Subcutaneous abdominal adipose tissue (tissue), 5 donors: Measurements from ENCODE around the gene KASH5.

ENCODE experiments used
- H3K27ac ChIP-seq: one replicate; pipeline ENCODE4 v1.7.0; 2013; ENCODE audit warnings: low read depth, mild to moderate bottlenecking, inconsistent platforms, low read length, moderate library complexity
- H3K27me3 ChIP-seq, 5 donors: one replicate each; pipeline ENCODE4 v1.7.0; 2013; ENCODE audit warnings: low read length in 5 of 5, inconsistent platforms in 1 of 5; ENCODE audit not compliant: control insufficient read depth in 5 of 5, insufficient read depth in 4 of 5
- H3K36me3 ChIP-seq, 5 donors: one replicate each; pipeline ENCODE4 v1.7.0; 2013; ENCODE audit warnings: low read length in 5 of 5; ENCODE audit not compliant: control insufficient read depth in 5 of 5, insufficient read depth in 5 of 5
- H3K4me1 ChIP-seq, 5 donors: one replicate each; pipeline ENCODE4 v1.7.0; 2013; ENCODE audit warnings: low read length in 5 of 5, mild to moderate bottlenecking in 3 of 5, moderate library complexity in 1 of 5; ENCODE audit not compliant: control insufficient read depth in 5 of 5, insufficient read depth in 5 of 5
- H3K4me3 ChIP-seq, 5 donors: one replicate each; pipeline ENCODE4 v1.7.0; 2013; ENCODE audit warnings: low read length in 5 of 5, low read depth in 1 of 5
- H3K9ac ChIP-seq, 5 donors: one replicate each; pipeline ENCODE4 v1.7.0; 2013; ENCODE audit warnings: low read length in 5 of 5, mild to moderate bottlenecking in 4 of 5, moderate library complexity in 3 of 5
- H3K9me3 ChIP-seq, 5 donors: one replicate each; pipeline ENCODE4 v1.7.0; 2013; ENCODE audit warnings: low read length in 5 of 5; ENCODE audit not compliant: control insufficient read depth in 5 of 5
- donor health status: healthy.
- donor health status: healthy.
- donor health status: healthy.
- donor health status: healthy.
- donor health status: healthy.

Gene KASH5

GRCh38 chr19:49427339-49427738, 39.3 kb downstream of the KASH5 start:
- Histone ChIP-seq H3K9ac (no peak overlapping the region), H3K4me1 (peaks cover 0 to 25% (median 16%) of the 10 kb centered on the region in 5 donors), H3K27me3 (peaks cover 56 to 82% (median 77%) of the 10 kb centered on the region in 5 donors), H3K4me3 (no peak overlapping the region), H3K9me3 (no peaks in the 10 kb centered on the region), H3K27ac (no peak overlapping the region), H3K36me3 (peaks cover 0 to 4% (median 0%) of the 10 kb centered on the region in 5 donors)

DNA sequence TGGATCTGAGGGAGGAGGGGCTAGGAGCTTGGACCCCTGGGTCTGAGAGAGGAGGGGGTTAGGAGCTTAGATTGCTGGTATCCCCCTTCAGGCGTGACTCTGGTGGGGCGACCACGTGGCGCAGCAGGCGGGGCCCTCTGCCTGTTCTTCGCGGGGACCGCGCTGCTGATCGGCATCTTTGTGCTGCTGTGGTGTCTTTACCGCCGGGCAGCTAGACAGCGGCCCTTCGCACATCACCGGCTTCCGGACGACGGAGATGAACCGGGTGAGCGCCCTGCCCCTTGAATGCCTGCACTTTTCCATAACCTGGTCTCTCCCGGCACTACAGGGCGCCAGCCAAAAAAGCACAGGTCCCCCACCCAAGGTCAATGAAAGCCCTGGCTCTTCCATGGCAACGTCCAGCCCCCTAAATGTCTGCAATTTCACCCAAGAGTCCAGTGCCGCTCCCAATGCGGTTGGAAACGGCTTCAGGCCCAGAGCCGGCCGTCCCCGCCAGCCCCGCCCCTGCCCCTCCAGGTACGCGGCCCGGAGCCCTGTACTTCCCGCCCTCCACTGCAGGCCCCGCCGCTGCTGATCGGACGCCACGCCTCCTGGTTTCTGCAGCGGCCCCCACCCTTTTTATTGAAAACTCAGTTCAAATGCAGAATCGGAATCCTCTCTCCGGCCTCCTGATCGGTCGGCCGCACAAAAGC, 40.0 kb downstream of the KASH5 start:
- Histone ChIP-seq H3K4me1 (peaks cover 0 to 19% (median 10%) of the 10 kb centered on the region in 5 donors), H3K9me3 (no peaks in the 10 kb centered on the region), H3K36me3 (peaks cover 0 to 4% (median 0%) of the 10 kb centered on the region in 5 donors), H3K27ac (no peak overlapping the region), H3K27me3 (peaks cover 51 to 79% (median 77%) of the 10 kb centered on the region in 5 donors), H3K9ac (no peak overlapping the region), H3K4me3 (no peak overlapping the region)

GRCh38 chr19:49428547-49429451, 40.8 kb downstream of the KASH5 start:
- H3K27me3 ChIP-seq = peaks cover 44 to 77% (median 76%) of the 10 kb centered on the region in 5 donors

DNA sequence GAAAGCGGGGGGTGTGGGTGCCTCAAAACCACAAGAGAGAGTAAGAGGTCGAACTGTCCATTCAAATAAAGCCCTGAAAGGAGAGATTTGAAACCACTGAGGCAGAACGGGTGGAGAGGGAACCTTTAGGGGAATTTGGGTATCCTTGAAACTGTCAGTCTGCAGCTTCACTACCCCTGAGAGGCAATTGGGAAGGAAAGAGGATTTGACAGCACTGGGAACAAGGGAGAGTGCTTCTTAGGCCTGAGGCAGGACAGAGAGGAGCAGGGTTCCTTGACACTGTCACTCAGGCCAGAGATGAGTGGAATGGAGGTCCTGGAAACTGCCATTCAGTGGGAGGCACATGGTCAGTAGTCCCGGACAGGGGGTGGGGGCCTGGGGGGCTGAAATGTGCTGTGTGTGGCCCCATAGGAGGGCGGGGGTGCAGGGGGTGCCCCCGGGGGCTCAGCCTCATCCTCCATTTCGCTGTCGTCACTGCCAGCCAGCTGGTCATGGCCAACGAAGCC, 42.2 kb downstream of the KASH5 start:
- H3K27me3 ChIP-seq = peaks cover 43 to 81% (median 77%) of the 10 kb centered on the region in 5 donors

More at GRCh38 chr19:49428547-49429451, 40.8 kb downstream of the KASH5 start:
- Histone ChIP-seq H3K4me1 (peaks cover 0 to 13% (median 8%) of the 10 kb centered on the region in 5 donors), H3K9ac (no peak overlapping the region), H3K9me3 (no peaks in the 10 kb centered on the region), H3K36me3 (peaks cover 0 to 4% (median 0%) of the 10 kb centered on the region in 5 donors), H3K4me3 (no peak overlapping the region), H3K27ac (no peak overlapping the region)

DNA sequence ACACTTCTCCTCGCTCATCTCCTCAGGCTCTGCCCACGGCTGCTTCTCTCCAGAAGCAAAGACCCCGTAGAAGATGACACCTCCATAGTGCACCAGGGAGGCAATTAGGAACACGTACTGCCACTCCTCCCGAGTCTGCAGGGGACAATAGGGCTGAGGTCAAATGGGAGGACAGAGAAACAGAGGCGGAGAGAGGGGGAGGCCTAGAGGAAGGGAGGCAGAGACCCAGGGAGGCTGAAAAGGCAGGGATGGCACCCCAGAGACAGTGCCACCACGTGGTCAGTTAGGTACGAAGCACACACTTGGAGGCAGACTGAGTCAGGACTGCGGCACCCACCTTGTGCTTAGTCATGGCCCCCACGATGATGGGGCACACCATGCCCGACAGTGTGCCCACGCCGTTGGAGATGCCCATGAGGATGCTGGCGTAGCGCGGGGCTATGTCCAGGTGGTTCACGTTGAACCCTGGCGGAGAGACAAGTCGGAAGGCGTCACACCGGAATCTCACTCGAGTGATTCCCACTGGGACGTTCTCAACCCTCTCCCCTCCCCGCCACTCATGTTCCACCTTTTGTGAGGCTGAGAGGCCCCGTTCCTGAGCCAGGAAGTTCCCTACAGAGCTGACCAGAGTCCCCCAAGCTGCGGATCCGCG, 42.8 kb downstream of the KASH5 start:
- Histone ChIP-seq H3K27me3 (peaks cover 37 to 81% (median 75%) of the 10 kb centered on the region in 5 donors), H3K36me3 (peaks cover 0 to 4% (median 0%) of the 10 kb centered on the region in 5 donors), H3K4me1 (peaks cover 0 to 13% (median 8%) of the 10 kb centered on the region in 5 donors), H3K27ac (no peak overlapping the region), H3K4me3 (no peak overlapping the region), H3K9me3 (no peaks in the 10 kb centered on the region), H3K9ac (no peak overlapping the region)

More for the DNA sequence above, 42.2 kb downstream of the KASH5 start:
- Histone ChIP-seq H3K9ac (no peak overlapping the region), H3K4me1 (peaks cover 0 to 13% (median 8%) of the 10 kb centered on the region in 5 donors), H3K36me3 (peaks cover 0 to 4% (median 0%) of the 10 kb centered on the region in 5 donors), H3K4me3 (no peak overlapping the region), H3K27ac (no peak overlapping the region), H3K9me3 (no peaks in the 10 kb centered on the region)

DNA sequence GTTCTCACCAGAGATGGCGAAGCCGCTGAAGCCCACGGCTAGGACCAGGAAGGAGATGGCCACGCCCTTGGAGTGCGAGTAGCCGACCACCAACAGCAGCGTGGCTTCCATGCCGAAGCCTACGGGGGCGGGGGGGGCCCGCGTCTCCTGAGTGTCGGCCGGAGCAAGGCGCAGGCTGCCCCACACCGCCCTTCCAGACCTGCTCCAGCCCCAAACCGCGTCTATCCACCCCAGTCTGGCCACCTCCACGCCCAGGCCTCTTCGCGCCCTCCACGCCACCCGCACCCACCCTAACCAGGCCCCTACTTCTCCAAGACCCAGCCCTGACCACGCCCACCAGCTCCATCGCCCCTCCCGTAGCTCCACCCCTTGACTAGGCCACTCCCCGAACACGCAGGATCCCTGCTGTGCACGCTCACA, 43.3 kb downstream of the KASH5 start:
- H3K27me3 ChIP-seq = peaks cover 32 to 80% (median 75%) of the 10 kb centered on the region in 5 donors
- H3K4me3 ChIP-seq = no peak overlapping the region

DNA sequence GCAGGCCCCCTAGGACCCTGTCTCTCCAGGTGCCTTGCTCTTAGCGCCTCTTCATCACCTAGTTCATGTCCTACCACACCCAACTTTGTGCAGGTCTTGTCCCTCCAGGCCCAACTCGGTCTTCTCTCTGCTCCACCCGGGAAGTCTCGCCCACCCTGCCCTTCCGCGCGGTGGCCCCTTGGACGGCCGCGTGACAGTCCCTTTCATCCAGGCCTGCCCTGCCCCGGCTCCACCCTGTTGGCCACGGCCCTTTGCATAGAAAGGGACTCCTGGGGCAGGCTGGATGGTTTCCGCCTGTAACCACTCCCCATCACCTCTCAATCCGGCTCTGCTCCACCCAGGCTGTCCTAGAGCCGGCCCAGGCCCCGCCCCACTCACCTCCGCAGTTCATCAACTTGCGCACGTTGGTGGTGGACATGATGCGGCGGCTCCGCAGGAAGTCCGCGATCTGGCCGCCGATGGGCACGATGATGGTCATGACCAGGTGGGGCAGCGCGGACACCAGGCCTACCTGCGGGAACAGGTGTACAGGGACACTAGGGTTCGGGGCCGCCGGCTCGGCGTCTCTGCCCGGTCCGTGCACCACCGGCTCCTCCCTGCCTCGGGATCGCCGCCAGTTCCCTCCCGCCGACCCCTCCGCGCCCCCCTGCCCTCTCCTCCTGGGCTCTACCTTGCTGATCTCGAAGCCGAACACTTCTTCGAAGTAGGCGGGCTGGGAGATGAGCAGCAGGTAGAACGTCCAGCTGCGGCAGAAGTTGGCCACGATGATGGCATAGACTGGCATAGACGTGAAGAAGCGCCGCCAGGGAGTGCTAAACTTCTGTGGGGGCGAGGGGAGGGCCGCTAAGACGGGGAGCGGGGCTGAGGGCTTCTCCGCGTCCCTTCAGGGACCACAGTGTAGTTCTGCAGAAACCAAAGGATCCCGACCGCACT, 44.4 kb downstream of the KASH5 start:
- no peaks in the 10 kb centered on the region for H3K9me3 ChIP-seq
- H3K27ac ChIP-seq = no peak overlapping the region

More for the DNA sequence above, 43.3 kb downstream of the KASH5 start:
- Histone ChIP-seq H3K9ac (no peak overlapping the region), H3K4me1 (peaks cover 0 to 10% (median 8%) of the 10 kb centered on the region in 5 donors), H3K36me3 (peaks cover 0 to 4% (median 0%) of the 10 kb centered on the region in 5 donors), H3K9me3 (no peaks in the 10 kb centered on the region), H3K27ac (no peak overlapping the region)

GRCh38 chr19:49433240-49433901, 45.3 kb downstream of the KASH5 start:
- Histone ChIP-seq H3K27me3 (peaks cover 21 to 80% (median 69%) of the 10 kb centered on the region in 5 donors), H3K27ac (no peak overlapping the region), H3K9ac (no peak overlapping the region), H3K36me3 (peaks cover 0 to 4% (median 0%) of the 10 kb centered on the region in 5 donors), H3K4me3 (no peak overlapping the region), H3K4me1 (peaks cover 0 to 7% (median 2%) of the 10 kb centered on the region in 5 donors), H3K9me3 (no peaks in the 10 kb centered on the region)

More for the DNA sequence above, 44.4 kb downstream of the KASH5 start:
- H3K4me3 ChIP-seq = no peak overlapping the region
- H3K36me3 ChIP-seq = peaks cover 0 to 4% (median 0%) of the 10 kb centered on the region in 5 donors
- no peak overlapping the region for H3K9ac ChIP-seq
- peaks cover 24 to 79% (median 71%) of the 10 kb centered on the region in 5 donors for H3K27me3 ChIP-seq
- H3K4me1 ChIP-seq = peaks cover 0 to 14% (median 8%) of the 10 kb centered on the region in 5 donors
